ENCODE results near the gene KMO. TPM values are rescaled to one million over a fixed set of nuclear protein-coding genes. Genes with fewer than 3 reads are reported as not detected.
A peak's percentile ranks its signal among the peaks of the same experiment; 100 is the strongest.

KMO gene
- total and polyA plus RNA-seq, 2 of the 13 experiments (the other 11 are each of a cell fraction or from before 2014, with no cell fraction given): 0.01 TPM; not detected in 1

DNA sequence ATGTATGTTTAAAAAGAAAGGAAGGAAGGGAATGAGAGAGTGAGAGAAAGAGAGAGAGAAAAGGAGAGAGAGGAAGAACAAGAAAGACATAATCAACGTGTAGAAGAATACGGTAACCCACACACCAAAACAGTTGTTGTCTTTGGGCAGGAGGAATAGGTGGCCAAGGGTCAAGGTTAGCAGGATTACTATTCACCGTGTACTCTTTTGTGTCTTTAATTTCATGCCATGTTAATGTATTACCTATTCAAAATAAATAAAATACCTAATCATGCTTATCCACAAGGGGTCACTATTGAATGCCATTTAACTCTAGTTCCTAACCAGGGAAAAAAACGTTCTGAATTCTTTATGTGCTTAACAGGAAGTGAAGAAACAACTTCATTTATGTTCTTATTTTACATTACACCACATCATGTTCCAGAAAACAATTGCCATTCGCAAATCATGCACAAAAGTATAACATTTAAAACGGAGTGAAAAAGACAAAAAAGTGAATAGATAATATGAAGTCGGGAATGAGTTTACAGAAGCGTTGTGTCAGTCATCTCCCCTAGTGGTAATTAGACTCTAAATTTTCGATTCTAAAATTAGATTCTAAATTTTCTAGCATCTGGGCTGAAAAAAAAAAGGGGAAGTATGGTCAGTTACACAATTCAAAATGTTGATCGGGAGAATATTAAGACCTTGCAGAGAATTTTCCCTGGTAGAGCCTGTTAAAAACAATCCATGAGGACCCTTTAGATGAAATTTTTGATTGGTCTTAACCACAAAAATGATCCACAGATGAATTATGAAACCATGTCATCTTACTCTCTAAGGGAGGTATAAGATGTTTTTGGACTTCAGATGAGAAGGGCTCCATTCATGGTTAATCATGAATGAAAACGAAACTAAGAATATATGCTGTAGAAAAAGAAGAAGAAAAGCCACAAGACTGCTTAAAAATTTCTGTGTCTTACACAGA is 700 bp upstream of the KMO start (continued):
- TF ChIP-seq FOXJ3 (CRISPR knock-in tag; IDR thresholded peaks at IDR 0.05; ENCODE audit: borderline replicate concordance) (peak; percentile 35; the same call in 1 of the 2 replicates), ELF3 (CRISPR knock-in tag; IDR thresholded peaks at IDR 0.05) (peak; percentile 62; the same call in 1 of the 2 replicates), NCOA2 (CRISPR knock-in tag; IDR thresholded peaks at IDR 0.05) (0 out of 2 replicates have a peak, but pooled peaks have one; percentile 19), ZBTB7B (CRISPR knock-in tag; IDR thresholded peaks at IDR 0.05) (no peak), GZF1 (CRISPR knock-in tag; IDR thresholded peaks at IDR 0.05) (peak; percentile 94)
- TF ChIP-seq, protein P1, sequence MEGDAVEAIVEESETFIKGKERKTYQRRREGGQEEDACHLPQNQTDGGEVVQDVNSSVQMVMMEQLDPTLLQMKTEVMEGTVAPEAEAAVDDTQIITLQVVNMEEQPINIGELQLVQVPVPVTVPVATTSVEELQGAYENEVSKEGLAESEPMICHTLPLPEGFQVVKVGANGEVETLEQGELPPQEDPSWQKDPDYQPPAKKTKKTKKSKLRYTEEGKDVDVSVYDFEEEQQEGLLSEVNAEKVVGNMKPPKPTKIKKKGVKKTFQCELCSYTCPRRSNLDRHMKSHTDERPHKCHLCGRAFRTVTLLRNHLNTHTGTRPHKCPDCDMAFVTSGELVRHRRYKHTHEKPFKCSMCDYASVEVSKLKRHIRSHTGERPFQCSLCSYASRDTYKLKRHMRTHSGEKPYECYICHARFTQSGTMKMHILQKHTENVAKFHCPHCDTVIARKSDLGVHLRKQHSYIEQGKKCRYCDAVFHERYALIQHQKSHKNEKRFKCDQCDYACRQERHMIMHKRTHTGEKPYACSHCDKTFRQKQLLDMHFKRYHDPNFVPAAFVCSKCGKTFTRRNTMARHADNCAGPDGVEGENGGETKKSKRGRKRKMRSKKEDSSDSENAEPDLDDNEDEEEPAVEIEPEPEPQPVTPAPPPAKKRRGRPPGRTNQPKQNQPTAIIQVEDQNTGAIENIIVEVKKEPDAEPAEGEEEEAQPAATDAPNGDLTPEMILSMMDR (CRISPR knock-in tag; IDR thresholded peaks at IDR 0.05): peak; percentile 70
- TF ChIP-seq, protein P2, sequence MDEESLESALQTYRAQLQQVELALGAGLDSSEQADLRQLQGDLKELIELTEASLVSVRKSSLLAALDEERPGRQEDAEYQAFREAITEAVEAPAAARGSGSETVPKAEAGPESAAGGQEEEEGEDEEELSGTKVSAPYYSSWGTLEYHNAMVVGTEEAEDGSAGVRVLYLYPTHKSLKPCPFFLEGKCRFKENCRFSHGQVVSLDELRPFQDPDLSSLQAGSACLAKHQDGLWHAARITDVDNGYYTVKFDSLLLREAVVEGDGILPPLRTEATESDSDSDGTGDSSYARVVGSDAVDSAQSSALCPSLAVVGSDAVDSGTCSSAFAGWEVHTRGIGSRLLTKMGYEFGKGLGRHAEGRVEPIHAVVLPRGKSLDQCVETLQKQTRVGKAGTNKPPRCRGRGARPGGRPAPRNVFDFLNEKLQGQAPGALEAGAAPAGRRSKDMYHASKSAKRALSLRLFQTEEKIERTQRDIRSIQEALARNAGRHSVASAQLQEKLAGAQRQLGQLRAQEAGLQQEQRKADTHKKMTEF (CRISPR knock-in tag; IDR thresholded peaks at IDR 0.05): peak; percentile 28; the same call in 1 of the 2 replicates
- TF ChIP-seq, protein P3, sequence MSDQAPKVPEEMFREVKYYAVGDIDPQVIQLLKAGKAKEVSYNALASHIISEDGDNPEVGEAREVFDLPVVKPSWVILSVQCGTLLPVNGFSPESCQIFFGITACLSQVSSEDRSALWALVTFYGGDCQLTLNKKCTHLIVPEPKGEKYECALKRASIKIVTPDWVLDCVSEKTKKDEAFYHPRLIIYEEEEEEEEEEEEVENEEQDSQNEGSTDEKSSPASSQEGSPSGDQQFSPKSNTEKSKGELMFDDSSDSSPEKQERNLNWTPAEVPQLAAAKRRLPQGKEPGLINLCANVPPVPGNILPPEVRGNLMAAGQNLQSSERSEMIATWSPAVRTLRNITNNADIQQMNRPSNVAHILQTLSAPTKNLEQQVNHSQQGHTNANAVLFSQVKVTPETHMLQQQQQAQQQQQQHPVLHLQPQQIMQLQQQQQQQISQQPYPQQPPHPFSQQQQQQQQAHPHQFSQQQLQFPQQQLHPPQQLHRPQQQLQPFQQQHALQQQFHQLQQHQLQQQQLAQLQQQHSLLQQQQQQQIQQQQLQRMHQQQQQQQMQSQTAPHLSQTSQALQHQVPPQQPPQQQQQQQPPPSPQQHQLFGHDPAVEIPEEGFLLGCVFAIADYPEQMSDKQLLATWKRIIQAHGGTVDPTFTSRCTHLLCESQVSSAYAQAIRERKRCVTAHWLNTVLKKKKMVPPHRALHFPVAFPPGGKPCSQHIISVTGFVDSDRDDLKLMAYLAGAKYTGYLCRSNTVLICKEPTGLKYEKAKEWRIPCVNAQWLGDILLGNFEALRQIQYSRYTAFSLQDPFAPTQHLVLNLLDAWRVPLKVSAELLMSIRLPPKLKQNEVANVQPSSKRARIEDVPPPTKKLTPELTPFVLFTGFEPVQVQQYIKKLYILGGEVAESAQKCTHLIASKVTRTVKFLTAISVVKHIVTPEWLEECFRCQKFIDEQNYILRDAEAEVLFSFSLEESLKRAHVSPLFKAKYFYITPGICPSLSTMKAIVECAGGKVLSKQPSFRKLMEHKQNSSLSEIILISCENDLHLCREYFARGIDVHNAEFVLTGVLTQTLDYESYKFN (CRISPR knock-in tag; conservative IDR thresholded peaks at IDR 0.05): peak; percentile 49; the same call in 1 of the 2 replicates
- TF ChIP-seq, protein P4, sequence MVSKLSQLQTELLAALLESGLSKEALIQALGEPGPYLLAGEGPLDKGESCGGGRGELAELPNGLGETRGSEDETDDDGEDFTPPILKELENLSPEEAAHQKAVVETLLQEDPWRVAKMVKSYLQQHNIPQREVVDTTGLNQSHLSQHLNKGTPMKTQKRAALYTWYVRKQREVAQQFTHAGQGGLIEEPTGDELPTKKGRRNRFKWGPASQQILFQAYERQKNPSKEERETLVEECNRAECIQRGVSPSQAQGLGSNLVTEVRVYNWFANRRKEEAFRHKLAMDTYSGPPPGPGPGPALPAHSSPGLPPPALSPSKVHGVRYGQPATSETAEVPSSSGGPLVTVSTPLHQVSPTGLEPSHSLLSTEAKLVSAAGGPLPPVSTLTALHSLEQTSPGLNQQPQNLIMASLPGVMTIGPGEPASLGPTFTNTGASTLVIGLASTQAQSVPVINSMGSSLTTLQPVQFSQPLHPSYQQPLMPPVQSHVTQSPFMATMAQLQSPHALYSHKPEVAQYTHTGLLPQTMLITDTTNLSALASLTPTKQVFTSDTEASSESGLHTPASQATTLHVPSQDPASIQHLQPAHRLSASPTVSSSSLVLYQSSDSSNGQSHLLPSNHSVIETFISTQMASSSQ (IDR thresholded peaks at IDR 0.05; ENCODE audit: low read depth): 0 out of 2 replicates have a peak, but pooled peaks have one; percentile 25
- TF ChIP-seq, protein P4 (CRISPR knock-in tag; IDR thresholded peaks at IDR 0.05; ENCODE audit: borderline replicate concordance): no peak
- TF ChIP-seq, protein P5, sequence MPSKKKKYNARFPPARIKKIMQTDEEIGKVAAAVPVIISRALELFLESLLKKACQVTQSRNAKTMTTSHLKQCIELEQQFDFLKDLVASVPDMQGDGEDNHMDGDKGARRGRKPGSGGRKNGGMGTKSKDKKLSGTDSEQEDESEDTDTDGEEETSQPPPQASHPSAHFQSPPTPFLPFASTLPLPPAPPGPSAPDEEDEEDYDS (CRISPR knock-in tag; IDR thresholded peaks at IDR 0.05): peak; percentile 24; the same call in 1 of the 2 replicates
- TF ChIP-seq, protein P6, sequence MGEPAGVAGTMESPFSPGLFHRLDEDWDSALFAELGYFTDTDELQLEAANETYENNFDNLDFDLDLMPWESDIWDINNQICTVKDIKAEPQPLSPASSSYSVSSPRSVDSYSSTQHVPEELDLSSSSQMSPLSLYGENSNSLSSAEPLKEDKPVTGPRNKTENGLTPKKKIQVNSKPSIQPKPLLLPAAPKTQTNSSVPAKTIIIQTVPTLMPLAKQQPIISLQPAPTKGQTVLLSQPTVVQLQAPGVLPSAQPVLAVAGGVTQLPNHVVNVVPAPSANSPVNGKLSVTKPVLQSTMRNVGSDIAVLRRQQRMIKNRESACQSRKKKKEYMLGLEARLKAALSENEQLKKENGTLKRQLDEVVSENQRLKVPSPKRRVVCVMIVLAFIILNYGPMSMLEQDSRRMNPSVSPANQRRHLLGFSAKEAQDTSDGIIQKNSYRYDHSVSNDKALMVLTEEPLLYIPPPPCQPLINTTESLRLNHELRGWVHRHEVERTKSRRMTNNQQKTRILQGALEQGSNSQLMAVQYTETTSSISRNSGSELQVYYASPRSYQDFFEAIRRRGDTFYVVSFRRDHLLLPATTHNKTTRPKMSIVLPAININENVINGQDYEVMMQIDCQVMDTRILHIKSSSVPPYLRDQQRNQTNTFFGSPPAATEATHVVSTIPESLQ (CRISPR knock-in tag; conservative IDR thresholded peaks at IDR 0.05): 0 out of 2 replicates have a peak, but pooled peaks have one; percentile 19

Measured in HepG2 (cell line).